GM23248 (cell line): ENCODE results near the gene VSTM2B. TPM values are rescaled to one million over a fixed set of nuclear protein-coding genes. Genes with fewer than 3 reads are reported as not detected.

Experiments
- DNase-seq: peaks from one replicate; pipeline ENCODE4 v3.0.0-alpha.2; 2015
- H2AFZ ChIP-seq: fragments of 200-600 bp; sonication (generic); 2 replicates; pipeline ENCODE4 v1.6.1; 2016; ENCODE audit warnings: antibody characterized with exemption
- H3F3A ChIP-seq: fragments of 200-600 bp; sonication (generic); 2 replicates; pipeline ENCODE4 v1.6.1; 2016; ENCODE audit warnings: mild to moderate bottlenecking, antibody characterized with exemption, mixed run types; ENCODE audit not compliant: insufficient read depth
- H3K27ac ChIP-seq: fragments of 200-600 bp; sonication (generic); 2 replicates; pipeline ENCODE4 v1.5.1; 2016; ENCODE audit warnings: mild to moderate bottlenecking
- H3K27me3 ChIP-seq: fragments of 200-600 bp; sonication (generic); replicated peaks from 2 replicates; pipeline ENCODE4 v1.6.1; 2016; ENCODE audit warnings: mild to moderate bottlenecking; ENCODE audit not compliant: insufficient read depth
- H3K36me3 ChIP-seq: fragments of 200-600 bp; sonication (generic); 2 replicates; pipeline ENCODE4 v1.6.1; 2016; ENCODE audit warnings: low read depth, mild to moderate bottlenecking
- H3K4me1 ChIP-seq: fragments of 200-600 bp; sonication (generic); 2 replicates; pipeline ENCODE4 v1.6.1; 2016; ENCODE audit warnings: mild to moderate bottlenecking; ENCODE audit not compliant: insufficient read depth
- H3K4me2 ChIP-seq: fragments of 200-600 bp; sonication (generic); one replicate; pipeline ENCODE4 v1.6.1; 2016; ENCODE audit warnings: mild to moderate bottlenecking; ENCODE audit not compliant: unreplicated experiment
- H3K4me3 ChIP-seq: fragments of 200-600 bp; sonication (generic); 2 replicates; pipeline ENCODE4 v1.5.1; 2016; ENCODE audit warnings: mild to moderate bottlenecking
- H3K79me2 ChIP-seq: fragments of 200-600 bp; sonication (generic); 2 replicates; pipeline ENCODE4 v1.6.1; 2016; ENCODE audit warnings: mild to moderate bottlenecking; ENCODE audit not compliant: insufficient read depth
- H3K9ac ChIP-seq: fragments of 200-600 bp; sonication (generic); 2 replicates; pipeline ENCODE4 v1.6.1; 2016; ENCODE audit warnings: mild to moderate bottlenecking
- H3K9me2 ChIP-seq: fragments of 200-600 bp; sonication (generic); 2 replicates; pipeline ENCODE4 v1.6.1; 2016; ENCODE audit warnings: mixed run types, mild to moderate bottlenecking, moderate library complexity; ENCODE audit not compliant: insufficient read depth
- H3K9me3 ChIP-seq: fragments of 200-600 bp; sonication (generic); one replicate; pipeline ENCODE4 v1.6.1; 2017; ENCODE audit warnings: low read depth
- H4K20me1 ChIP-seq: fragments of 200-600 bp; sonication (generic); 2 replicates; pipeline ENCODE4 v1.6.0; 2016; ENCODE audit not compliant: insufficient read depth
- EZH2 ChIP-seq: fragments of 200-600 bp; sonication (generic); IDR thresholded peaks from 2 replicates; pipeline ENCODE4 v1.6.1; 2018; ENCODE audit warnings: antibody characterized with exemption, mild to moderate bottlenecking; ENCODE audit not compliant: insufficient read depth, poor library complexity, severe bottlenecking
- EZH2phosphoT487 ChIP-seq: fragments of 200-600 bp; sonication (generic); IDR thresholded peaks from 2 replicates; pipeline ENCODE4 v1.6.1; 2018; ENCODE audit warnings: antibody characterized with exemption, moderate library complexity, mild to moderate bottlenecking, low read depth; ENCODE audit not compliant: insufficient read depth
- WGBS, 2 experiments: methylation state at CpG; one replicate each; pipeline ENCODE4 v1.1.6; 2015 to 2017; ENCODE audit warnings: low lambda C conversion rate in 2 of 2, low coverage in 1 of 2; ENCODE audit errors: missing lambda C conversion rate in 2 of 2; 5-methylcytosine and 5-hydroxymethylcytosine counted together
- in situ Hi-C: fragments of 300-500 bp; cut with MboI; formaldehyde crosslinking; loops from 2 replicates; pipeline ENCODE4 v1.15.0; 2020
- polyA plus RNA-seq: library from polyadenylated mRNA; unstranded; fragments of >200 nt; fragmentation: Nextera tagmentation; extraction: Ambion mirVana; gene quantifications from 2 replicates; pipeline ENCODE4 v1.2.1, GENCODE V29; 2016
- total RNA-seq: library from RNA; depleted of rRNA; stranded (reverse); fragments of >200 nt; shearing (Covaris generic); gene quantifications from 2 replicates; pipeline ENCODE4 v1.2.3, GENCODE V29; 2014

Gene VSTM2B
- total and polyA plus RNA-seq, 2 experiments from 2014 or later, result not detected

DNA sequence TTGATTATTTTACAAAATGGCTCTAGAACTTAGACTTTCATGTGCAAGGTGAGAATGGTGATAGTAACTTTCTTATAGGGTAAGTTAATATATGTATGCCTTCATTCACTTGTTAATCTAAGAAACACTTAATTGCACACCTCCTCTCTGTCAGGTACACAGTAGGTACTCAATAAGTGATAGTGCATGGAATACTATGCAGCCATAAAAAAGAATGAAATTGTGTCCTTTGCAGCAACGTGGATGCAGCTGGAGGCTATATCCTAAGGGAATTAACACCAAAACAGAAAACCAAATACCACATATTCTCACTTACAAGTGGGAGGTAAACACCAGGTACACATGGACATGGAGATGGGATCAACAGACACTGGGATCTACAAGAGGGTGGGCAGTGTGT lies 17.6 kb upstream of the VSTM2B start:
- Histone ChIP-seq H3K9me2 (no peaks in the 10 kb centered on the region), H3K9ac (no peak overlapping the region), H3K4me3 (no peak overlapping the region), H3K9me3 (no peaks in the 10 kb centered on the region), H3K27me3 (no peaks in the 10 kb centered on the region), H3K4me2 (no peak overlapping the region), H3K4me1 (no peaks in the 10 kb centered on the region), H3K27ac (no peak overlapping the region), H3K79me2 (no peaks in the 10 kb centered on the region), H3F3A (no peaks in the 10 kb centered on the region), H4K20me1 (no peaks in the 10 kb centered on the region), H3K36me3 (no peaks in the 10 kb centered on the region), H2AFZ (no peak overlapping the region)
- in situ Hi-C loops, result no loop called here
- WGBS, 2 experiments, result 0 to 4% methylated on average over 1 of the region's 1 CpG
- TF ChIP-seq EZH2, result no peak
- TF ChIP-seq EZH2phosphoT487, result no peak
- no peak for DNase-seq

DNA sequence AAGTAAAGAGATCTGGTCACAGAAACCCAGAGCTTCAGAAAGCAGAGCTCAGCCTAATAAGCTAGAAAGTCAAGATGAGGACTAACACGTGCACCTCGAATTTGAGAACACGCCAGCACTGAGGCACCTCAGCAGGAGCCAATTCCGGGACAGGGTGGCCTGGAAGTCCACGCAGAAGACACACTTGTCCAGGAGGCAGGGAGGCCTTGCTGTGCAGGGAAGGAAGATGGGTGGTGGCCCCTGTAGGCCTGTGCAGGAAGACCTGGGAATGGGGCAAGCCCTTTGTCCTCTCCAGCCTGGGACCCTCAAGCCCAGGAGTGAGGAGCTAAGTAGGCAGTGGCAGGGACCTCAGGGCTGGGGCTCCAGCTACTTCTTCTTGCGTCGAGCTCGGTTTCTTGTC lies 16.3 kb upstream of the VSTM2B start:
- H3K4me1 ChIP-seq, result no peaks in the 10 kb centered on the region
- H3K4me3 ChIP-seq, result no peak overlapping the region
- in situ Hi-C loops, result no loop called here
- 45 to 48% methylated on average over 8 of the region's 8 CpGs for WGBS, 2 experiments
- H3K9me2 ChIP-seq, result no peaks in the 10 kb centered on the region
- no peak overlapping the region for H3K27ac ChIP-seq
- no peaks in the 10 kb centered on the region for H3K36me3 ChIP-seq
- no peaks in the 10 kb centered on the region for H3F3A ChIP-seq
- H3K9me3 ChIP-seq, result no peaks in the 10 kb centered on the region
- no peak for TF ChIP-seq EZH2phosphoT487
- no peak for TF ChIP-seq EZH2
- H3K27me3 ChIP-seq, result no peaks in the 10 kb centered on the region
- no peak overlapping the region for H3K9ac ChIP-seq
- H4K20me1 ChIP-seq, result no peaks in the 10 kb centered on the region
- DNase-seq, result no peak
- no peaks in the 10 kb centered on the region for H3K79me2 ChIP-seq
- H2AFZ ChIP-seq, result no peak overlapping the region
- no peak overlapping the region for H3K4me2 ChIP-seq

DNA sequence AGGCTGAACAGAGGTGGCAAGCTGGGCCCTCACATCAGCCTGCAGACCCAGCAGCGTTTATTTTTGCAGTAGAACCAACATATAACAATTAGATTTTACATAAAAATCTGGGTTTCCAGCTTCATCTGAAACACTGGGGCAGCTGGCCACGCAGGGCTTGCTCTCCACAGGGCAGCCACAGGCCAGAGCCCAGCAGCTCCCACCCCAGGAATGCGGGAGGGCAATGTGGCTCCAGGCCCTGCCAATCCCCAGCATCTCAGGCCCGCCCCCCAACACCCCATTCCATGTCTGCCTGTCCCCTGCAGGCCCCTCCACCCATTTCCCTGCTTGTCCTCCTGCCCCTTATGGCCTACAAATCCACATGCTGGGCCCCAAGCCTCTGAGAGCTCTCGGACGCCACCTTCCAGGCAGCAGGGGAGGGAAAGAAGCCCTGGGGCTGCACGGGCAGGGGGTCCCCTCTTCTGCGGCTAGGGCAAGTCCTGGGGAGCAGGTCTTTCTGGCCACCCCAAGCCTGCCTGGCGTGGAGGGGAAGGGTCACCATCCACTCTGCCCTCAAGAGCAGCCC lies 15.0 kb upstream of the VSTM2B start:
- no peaks in the 10 kb centered on the region for H3F3A ChIP-seq
- H3K36me3 ChIP-seq, result no peaks in the 10 kb centered on the region
- no peaks in the 10 kb centered on the region for H3K79me2 ChIP-seq
- no peaks in the 10 kb centered on the region for H3K4me1 ChIP-seq
- no peaks in the 10 kb centered on the region for H3K9me2 ChIP-seq
- TF ChIP-seq EZH2 (no peak), EZH2phosphoT487 (no peak)
- no peaks in the 10 kb centered on the region for H4K20me1 ChIP-seq
- no peak for DNase-seq
- no peak overlapping the region for H3K27ac ChIP-seq
- no peaks in the 10 kb centered on the region for H3K9me3 ChIP-seq
- 31 to 32% methylated on average over 7 to 9 of the region's 9 CpGs for WGBS, 2 experiments
- H3K4me3 ChIP-seq, result no peak overlapping the region
- H3K4me2 ChIP-seq, result no peak overlapping the region
- H3K9ac ChIP-seq, result no peak overlapping the region
- H3K27me3 ChIP-seq, result no peaks in the 10 kb centered on the region
- no peak overlapping the region for H2AFZ ChIP-seq
- in situ Hi-C loops, result no loop called here

DNA sequence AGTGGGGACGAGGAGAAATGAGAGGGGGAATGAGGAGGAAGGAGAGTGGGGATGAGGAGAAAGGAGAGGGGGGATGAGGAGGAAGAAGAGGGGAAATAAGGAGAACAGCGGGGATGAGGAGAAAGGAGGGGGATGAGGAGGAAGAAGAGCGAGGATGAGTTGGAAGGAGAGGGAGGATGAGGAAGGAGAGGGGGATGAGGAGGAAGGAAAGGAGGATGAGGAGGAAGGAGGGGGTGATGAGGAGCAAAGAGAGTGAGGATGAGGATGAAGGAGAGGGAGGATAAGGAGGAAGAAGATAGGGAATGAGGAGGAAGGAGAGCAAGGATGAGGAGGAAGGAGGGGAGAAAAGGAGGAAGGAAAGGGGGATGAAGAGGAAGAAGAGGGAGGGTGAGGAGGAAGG lies 14.0 kb upstream of the VSTM2B start:
- Histone ChIP-seq H3F3A (no peaks in the 10 kb centered on the region), H2AFZ (no peak overlapping the region), H3K9me3 (no peaks in the 10 kb centered on the region), H3K9ac (no peak overlapping the region), H3K79me2 (no peaks in the 10 kb centered on the region), H4K20me1 (no peaks in the 10 kb centered on the region), H3K4me3 (no peak overlapping the region), H3K27me3 (no peaks in the 10 kb centered on the region), H3K4me1 (no peaks in the 10 kb centered on the region), H3K4me2 (no peak overlapping the region), H3K27ac (no peak overlapping the region), H3K9me2 (no peaks in the 10 kb centered on the region), H3K36me3 (no peaks in the 10 kb centered on the region)
- in situ Hi-C loops, result no loop called here
- 7 to 60% methylated on average over 1 to 3 of the region's 3 CpGs for WGBS, 2 experiments
- no peak for TF ChIP-seq EZH2
- no peak for TF ChIP-seq EZH2phosphoT487
- no peak for DNase-seq

DNA sequence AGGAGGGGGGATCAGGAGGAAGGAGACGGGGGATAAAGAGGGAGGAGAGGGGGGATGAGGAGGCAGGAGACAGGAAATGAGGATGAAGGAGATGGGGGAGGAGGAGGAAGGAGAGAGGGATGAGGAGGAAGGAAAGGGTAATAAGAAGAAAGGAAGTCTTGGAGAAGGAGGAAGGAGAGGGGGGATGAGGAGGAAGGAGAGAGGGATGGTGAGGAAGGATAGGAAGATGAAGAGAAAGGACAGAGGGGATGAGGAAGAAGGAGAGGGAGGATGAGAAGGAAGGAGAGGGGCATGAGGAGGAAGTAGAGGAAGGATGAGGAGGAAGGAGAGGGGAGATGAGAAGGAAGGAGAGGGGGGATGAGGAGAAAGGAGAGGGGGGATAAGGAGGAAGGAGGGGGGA lies 13.0 kb upstream of the VSTM2B start:
- H3K4me2 ChIP-seq, result no peak overlapping the region
- H3F3A ChIP-seq, result no peaks in the 10 kb centered on the region
- H3K9me3 ChIP-seq, result no peaks in the 10 kb centered on the region
- H2AFZ ChIP-seq, result no peak overlapping the region
- H3K27ac ChIP-seq, result no peak overlapping the region
- no peak for DNase-seq
- no peak overlapping the region for H3K9ac ChIP-seq
- in situ Hi-C loops, result no loop called here
- no peaks in the 10 kb centered on the region for H3K4me1 ChIP-seq
- no peak for TF ChIP-seq EZH2
- no peak for TF ChIP-seq EZH2phosphoT487
- no peaks in the 10 kb centered on the region for H3K36me3 ChIP-seq
- H3K79me2 ChIP-seq, result no peaks in the 10 kb centered on the region
- H3K27me3 ChIP-seq, result no peaks in the 10 kb centered on the region
- H3K4me3 ChIP-seq, result no peak overlapping the region
- no peaks in the 10 kb centered on the region for H4K20me1 ChIP-seq
- no peaks in the 10 kb centered on the region for H3K9me2 ChIP-seq
- 11% methylated on average over 1 of the region's 1 CpG; no CpG with 5 or more reads in 1 of the 2 experiments for WGBS, 2 experiments
